M059J (cell line): ENCODE data around the gene PROX1. TPM values are rescaled to one million over a fixed set of nuclear protein-coding genes. Genes with fewer than 3 reads are reported as not detected.

Experiments used
- DNase-seq: peaks from one replicate; pipeline ENCODE4 v3.0.0-alpha.2; 2012; ENCODE audit warnings: low read depth
- total RNA-seq: library from RNA; depleted of rRNA; stranded (reverse); fragments of >200 nt; shearing (Covaris generic); gene quantifications from 2 replicates; pipeline ENCODE4 v1.2.3, GENCODE V29; 2014; rRNA removed

PROX1 gene
- total RNA-seq, result 0.02 and 0.17 TPM in 2 replicates

GRCh38 chr1:213987927-213988506, at the start of gene PROX1:
Gene PROX1, plus strand, starts transcription at chr1:213987973. Its CDS starts 8,563 bp downstream, at chr1:213996536.
- peak; percentile 86 for DNase-seq

- no peak for DNase-seq
Observed at GRCh38 chr1:213938776-213939175, 49.0 kb upstream of the PROX1 start.

- DNase-seq, result no peak
Observed at GRCh38 chr1:213939888-213940287, 47.9 kb upstream of the PROX1 start.

- DNase-seq, result no peak
Observed at GRCh38 chr1:213940947-213941346, 46.8 kb upstream of the PROX1 start.

- no peak for DNase-seq
Observed at GRCh38 chr1:213942061-213942460, 45.7 kb upstream of the PROX1 start.

DNA sequence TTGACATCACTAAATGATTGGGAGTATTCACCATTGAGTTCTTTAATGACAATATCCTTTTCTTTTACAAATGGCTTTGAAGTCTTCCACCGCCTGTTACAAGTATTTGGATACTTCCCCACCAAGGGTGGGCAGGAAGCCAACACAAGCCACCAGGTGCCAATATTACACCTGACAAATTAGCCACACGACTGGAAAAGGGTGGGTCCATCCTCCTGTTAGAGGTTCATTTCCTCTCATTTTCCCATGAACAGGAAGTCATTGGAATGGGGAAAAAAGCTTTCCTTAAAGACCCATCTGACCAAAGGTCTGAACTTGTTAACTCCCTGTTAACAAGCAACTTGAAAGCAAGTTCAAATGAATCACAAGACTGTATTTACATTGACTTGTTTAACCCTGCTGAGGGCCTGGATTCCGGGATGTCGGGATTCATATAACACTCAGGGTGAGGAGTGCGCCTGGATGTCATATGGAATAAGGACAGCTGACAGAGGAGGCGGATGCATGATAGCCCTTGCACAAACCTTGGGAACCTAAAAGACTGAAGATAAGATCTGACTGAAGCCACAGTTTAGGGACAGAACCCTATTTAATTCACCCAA, 40.5 kb upstream of the PROX1 start:
- DNase-seq, result no peak

DNA sequence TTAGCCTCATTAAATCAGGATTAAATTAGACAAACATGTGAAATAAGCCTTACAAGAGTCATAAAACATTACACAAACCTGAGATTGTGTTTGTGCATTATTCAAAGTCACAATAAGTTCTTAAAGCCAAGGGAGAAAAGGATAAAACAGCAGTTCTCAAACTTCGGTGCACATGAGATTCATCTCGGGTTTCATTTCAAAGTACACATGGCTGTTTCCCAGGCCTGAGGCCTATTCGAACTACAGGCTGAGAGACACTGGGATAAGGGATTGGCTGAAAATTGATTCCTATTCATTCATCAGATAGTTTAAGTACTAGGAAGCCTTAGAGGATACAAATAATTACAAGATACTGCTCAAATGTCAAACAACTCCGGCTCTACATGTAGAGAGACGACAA, 35.9 kb upstream of the PROX1 start:
- no peak for DNase-seq

- no peak for DNase-seq
Observed at GRCh38 chr1:213953806-213954205, 34.0 kb upstream of the PROX1 start.

GRCh38 chr1:213956295-213956770, 31.4 kb upstream of the PROX1 start:
- no peak for DNase-seq

DNA sequence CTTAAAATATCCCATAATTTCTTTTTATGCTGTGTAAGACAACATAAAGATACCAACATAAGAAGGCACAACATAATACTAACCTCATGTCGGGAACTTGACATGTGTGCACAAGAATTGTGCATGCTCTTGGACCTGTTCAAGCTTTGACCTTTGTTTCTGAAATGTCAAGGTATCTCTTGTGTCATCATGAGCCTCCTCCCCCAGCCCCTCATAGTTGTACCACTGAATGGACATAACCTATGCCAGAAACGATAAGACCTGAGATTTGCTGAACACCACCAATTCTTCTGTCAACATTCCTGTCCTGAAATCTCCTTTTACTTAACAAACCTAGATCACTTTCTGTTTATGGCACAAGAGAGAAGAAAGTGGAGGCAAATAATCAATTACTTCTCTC, 29.4 kb upstream of the PROX1 start:
- no peak for DNase-seq

DNA sequence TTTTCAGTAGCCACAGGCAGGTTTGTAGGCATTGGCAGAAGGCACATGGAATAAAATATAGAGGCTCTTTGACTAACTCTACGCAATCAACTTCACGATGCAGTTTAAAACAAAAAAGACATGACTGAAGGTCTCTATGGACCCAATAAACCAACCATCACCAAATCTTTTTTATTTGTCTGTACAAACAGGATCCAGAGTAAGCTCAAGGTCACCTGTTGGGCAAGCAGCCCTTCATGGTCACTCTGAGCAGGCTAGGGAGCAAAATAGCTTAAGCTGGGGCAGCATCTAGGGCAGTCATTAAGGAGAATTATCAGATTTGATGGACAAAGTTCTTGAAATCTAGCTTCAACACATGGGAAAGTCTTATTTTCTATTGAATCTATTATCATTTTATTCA, 26.8 kb upstream of the PROX1 start:
- no peak for DNase-seq

GRCh38 chr1:213962508-213962907, 25.3 kb upstream of the PROX1 start:
- no peak for DNase-seq

DNA sequence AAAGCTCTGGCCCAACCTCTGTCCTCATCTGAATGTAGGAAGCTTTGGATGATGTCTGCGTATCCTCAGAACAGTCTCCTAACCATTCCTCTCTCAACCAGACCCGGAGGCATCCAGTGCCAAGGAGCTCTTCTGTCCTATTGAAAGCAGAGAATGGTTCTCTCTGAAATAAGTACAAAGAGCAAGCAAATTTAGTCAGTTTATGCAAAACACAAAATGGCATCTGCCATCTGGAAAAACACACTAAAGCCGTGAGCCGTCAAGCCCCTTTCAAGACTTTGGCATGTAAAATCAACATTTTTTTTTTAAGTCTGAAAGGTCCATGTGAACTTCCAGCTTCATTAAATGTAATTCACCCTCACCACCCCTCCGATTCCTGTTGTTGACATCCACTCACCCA, 21.7 kb upstream of the PROX1 start:
- DNase-seq, result no peak

DNA sequence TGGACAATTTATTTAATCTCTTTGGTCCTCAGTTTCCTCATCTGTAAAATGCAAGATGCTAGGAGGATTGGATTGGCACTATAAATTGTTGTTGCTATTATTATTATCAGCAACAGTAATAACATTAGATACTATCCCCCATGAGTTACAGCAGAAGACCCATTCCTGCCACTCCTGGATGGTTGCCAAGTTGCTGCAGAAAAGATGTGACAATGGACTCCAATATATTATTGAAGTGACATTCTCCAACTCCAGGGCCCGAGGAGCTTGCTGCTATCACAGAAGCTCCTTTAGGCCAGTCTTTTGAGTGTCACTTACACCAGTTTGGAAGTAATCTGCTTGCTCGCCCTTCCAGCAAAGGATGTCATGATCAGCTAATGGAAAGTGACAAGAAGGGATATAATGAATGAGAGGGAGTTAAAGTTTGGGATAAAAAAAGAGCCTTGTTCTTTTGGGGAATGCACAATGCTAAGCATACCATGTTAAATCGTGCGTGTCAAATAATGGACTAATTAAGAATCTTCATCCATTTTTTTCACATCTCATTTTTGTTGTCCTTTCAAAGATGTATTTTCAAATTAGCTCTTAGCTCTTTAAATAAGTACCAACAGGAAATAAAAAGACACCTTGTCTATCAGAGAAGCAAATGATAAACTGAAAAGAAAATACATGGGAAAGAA, 19.5 kb upstream of the PROX1 start:
- no peak for DNase-seq

- DNase-seq, result no peak
Observed at GRCh38 chr1:213969958-213970555, 17.7 kb upstream of the PROX1 start.

GRCh38 chr1:213972141-213972540, 15.6 kb upstream of the PROX1 start:
- DNase-seq, result no peak

DNA sequence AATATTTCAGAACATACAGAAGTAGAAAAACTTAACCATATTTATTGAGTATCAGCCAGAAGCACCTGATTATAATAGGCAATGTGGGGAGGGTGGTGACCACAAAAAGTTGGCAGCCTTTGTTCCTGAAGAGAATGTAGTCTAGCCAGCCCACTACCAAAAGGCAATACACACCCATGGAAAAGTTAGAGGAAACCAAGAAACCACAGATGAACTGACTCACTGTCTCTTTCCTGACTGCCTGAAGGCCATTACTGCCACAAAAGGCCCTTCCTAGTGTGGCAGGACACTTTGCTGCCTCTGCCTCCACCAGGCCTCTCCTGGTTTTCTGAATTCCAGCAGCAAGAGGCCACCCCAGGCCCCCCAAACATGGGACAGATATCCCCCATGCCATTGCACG, 14.6 kb upstream of the PROX1 start:
- peak; percentile 33 for DNase-seq

DNA sequence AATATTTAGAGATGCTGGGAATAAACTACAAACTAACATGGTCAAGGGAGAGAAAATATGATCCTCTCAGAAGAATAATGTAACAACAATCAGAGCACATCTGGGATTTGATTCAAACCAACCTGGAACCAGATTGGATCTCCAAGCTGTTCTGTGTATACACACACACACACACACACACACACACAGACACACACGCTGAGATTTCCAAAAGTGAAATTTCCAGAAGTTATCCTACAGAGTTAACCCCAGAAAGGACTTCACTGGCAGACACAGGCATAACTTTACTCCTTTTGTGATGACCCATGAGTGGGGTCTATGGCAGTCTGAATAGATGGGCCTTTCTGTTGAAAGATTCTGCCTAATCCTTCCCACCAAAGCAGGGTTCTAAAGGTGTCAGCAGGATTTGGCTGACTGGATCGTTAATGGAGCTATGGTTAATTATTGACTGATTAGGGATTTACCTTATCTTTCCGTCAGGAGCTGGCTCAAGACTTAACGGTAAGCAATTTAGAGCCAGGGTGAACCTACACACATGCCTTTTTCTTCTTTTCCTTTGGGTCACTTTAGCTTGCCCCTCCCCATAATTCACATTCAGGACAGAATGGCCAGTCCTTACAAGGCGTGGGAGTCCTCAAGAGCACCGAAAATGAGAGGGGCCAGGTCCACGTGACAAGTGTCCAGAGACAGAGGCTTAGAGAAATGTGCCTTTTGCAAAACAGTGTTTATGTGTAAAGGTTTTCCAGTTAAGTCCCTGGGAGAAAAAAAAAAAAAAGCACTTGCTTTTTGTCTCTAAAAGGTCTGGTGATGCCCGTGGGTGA, 10.9 kb upstream of the PROX1 start:
- DNase-seq, result no peak

- no peak for DNase-seq
Observed at GRCh38 chr1:213977486-213977842, 10.3 kb upstream of the PROX1 start.

DNA sequence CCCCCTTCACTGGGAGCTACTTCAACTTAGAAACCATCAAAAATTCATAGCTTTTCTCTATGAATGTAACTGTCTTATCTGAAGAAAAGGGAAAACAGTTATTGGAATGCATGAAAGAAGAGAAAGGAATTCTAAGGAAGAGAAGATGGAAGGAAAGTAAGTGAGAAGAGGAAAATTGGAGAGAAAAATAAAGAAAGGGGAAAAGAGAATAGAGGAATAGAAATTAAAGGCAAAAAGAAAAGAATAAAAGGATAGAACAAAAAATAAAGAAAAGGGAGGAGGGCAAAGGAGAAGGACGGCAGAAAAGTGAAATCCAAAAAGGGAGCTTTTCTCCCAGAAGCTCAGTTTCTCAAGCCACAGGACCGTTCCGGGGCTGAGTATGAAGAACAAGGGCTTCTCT, 9.9 kb upstream of the PROX1 start:
- DNase-seq, result no peak

GRCh38 chr1:213979751-213980586, 7.8 kb upstream of the PROX1 start:
- DNase-seq, result no peak
